Neural progenitor cell (in vitro differentiated cells): ENCODE data around the gene SVBP.

Experiments
- EZH2 ChIP-seq: fragments of 200-600 bp; sonication (generic); IDR thresholded peaks from 2 replicates; pipeline ENCODE4 v1.6.1; 2017; ENCODE audit warnings: antibody characterized with exemption, mild to moderate bottlenecking, moderate library complexity
- TF ChIP-seq, protein P1 (sequence below): fragments of 200-600 bp; sonication (generic); IDR thresholded peaks from 2 replicates; pipeline ENCODE4 v1.5.1; 2017; ENCODE audit warnings: antibody characterized with exemption, mild to moderate bottlenecking

DNA sequence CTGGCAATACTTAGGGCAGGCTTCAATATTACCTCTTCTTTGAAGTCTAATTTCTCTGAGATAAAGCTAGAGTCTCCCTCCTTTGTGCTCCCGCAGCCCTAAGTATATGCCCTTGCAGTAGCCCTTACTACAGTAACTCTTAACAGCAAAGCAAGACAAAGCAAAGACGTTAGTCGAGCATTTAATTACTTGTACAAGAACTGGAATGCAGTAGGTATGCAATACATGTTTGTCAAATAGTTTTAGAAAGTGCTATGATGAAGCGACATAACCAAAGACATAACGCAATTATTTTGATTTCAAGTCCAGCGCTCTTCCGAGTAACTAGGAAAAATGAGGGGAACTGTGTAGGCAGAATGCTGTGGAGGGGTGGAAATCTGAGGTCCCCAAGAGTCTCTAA, 51.9 kb downstream of the SVBP start:
- TF ChIP-seq, protein P1, sequence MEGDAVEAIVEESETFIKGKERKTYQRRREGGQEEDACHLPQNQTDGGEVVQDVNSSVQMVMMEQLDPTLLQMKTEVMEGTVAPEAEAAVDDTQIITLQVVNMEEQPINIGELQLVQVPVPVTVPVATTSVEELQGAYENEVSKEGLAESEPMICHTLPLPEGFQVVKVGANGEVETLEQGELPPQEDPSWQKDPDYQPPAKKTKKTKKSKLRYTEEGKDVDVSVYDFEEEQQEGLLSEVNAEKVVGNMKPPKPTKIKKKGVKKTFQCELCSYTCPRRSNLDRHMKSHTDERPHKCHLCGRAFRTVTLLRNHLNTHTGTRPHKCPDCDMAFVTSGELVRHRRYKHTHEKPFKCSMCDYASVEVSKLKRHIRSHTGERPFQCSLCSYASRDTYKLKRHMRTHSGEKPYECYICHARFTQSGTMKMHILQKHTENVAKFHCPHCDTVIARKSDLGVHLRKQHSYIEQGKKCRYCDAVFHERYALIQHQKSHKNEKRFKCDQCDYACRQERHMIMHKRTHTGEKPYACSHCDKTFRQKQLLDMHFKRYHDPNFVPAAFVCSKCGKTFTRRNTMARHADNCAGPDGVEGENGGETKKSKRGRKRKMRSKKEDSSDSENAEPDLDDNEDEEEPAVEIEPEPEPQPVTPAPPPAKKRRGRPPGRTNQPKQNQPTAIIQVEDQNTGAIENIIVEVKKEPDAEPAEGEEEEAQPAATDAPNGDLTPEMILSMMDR = no peak
- TF ChIP-seq EZH2 = no peak
